Measurements from ENCODE around the gene GAS7.

DNA sequence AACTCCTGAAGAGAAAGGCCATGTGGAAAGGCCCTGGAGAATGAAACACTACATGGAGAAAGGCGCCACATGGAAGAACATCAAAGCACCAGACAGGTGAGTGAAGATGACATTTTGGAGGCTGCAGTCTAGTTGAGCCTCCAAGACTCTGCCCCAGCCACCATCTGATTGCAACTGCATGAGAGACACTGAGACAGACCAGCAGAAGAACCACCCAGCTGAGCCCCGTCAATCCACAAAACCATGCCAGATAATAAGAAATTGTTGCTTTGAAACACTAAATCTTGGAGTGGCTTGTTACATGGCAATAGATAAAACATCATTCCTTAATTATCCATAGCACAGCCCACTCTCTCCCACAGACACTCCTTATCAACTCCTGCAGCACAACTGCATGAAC, 4.8 kb downstream of the GAS7 start:
- TF ChIP-seq, protein P1, sequence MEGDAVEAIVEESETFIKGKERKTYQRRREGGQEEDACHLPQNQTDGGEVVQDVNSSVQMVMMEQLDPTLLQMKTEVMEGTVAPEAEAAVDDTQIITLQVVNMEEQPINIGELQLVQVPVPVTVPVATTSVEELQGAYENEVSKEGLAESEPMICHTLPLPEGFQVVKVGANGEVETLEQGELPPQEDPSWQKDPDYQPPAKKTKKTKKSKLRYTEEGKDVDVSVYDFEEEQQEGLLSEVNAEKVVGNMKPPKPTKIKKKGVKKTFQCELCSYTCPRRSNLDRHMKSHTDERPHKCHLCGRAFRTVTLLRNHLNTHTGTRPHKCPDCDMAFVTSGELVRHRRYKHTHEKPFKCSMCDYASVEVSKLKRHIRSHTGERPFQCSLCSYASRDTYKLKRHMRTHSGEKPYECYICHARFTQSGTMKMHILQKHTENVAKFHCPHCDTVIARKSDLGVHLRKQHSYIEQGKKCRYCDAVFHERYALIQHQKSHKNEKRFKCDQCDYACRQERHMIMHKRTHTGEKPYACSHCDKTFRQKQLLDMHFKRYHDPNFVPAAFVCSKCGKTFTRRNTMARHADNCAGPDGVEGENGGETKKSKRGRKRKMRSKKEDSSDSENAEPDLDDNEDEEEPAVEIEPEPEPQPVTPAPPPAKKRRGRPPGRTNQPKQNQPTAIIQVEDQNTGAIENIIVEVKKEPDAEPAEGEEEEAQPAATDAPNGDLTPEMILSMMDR (IDR thresholded peaks at IDR 0.05): no peak
- no peak for TF ChIP-seq EZH2phosphoT487 (IDR thresholded peaks at IDR 0.05)
